GM21576 (cell line): ENCODE results near the gene AFG1L.
"Not testable (repeated sequence)": the region's sequence is repeated elsewhere in the genome, so short reads cannot be mapped to it uniquely, and the experiment has no call there.

ENCODE experiments used
- ATAC-seq: cut with Tn5 transposase; IDR thresholded peaks from one replicate; pipeline ENCODE4 v1.9.1; 2021; ENCODE audit warnings: mild to moderate bottlenecking, moderate library complexity; ENCODE audit not compliant: unreplicated experiment

The AFG1L gene

GRCh38 chr6:108449717-108450116 is 154.9 kb downstream of the AFG1L start:
- not testable (repeated sequence) for ATAC-seq

DNA sequence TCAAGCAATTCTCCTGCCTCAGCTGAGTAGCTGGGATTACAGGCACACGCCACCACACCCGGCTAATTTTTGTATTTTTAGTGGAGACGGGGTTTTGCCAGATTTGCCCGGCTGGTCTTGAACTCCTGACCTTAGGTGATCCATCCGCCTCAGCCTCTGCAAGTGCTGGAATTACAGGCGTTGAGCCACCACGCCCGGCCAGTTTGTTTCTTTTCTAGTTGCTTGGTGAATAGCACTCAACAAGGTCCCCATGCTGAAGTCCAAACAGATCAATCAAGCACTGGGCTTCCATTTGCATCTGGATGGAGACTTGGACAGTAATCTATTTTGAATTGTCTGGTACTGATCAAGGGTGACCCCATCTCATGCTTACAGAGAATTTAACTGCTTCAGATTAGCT is 157.0 kb downstream of the AFG1L start:
- no peak for ATAC-seq

- ATAC-seq = no peak
Measured at GRCh38 chr6:108452711-108453195, 157.9 kb downstream of the AFG1L start.

- no peak for ATAC-seq
Measured at GRCh38 chr6:108453601-108454185, 158.8 kb downstream of the AFG1L start.

- no peak for ATAC-seq
Measured at GRCh38 chr6:108454356-108454755, 159.5 kb downstream of the AFG1L start.

- ATAC-seq = no peak
Measured at GRCh38 chr6:108455688-108456087, 160.8 kb downstream of the AFG1L start.

- ATAC-seq = no peak
Measured at GRCh38 chr6:108463784-108464183, 168.9 kb downstream of the AFG1L start.

DNA sequence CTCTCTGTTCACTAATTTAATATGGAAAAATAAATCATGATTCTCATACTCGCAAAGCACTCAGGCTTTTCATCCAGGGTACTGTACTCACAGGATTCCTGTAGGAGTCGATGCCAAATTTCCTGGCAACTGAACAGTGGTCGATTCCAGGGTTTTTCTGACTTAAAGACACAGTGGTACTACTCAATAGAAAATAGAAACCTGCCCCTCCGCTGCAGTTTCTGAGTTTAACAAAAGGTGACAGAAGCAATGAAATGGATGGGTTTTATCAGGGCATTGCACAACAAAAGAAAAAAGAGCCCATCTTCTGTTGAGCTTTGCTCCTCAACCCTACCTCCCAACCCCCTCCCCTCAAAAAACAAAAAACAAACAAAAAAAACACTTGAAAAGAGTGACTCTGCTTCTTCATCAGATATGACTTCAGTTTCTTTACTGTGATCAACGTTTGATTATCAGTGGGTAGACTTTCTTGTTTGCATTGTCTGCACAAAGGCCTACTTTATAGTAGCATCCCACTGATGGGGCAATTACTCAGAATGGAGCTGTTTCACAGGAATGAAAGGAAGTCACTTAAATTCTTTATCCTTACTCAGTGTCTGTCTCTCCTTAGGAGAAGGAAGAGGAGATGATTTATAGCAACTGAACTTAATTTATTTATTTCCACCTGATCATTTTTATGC is 169.7 kb downstream of the AFG1L start:
- ATAC-seq = no peak

- no peak for ATAC-seq
Measured at GRCh38 chr6:108465098-108465495, 170.2 kb downstream of the AFG1L start.

- ATAC-seq = no peak
Measured at GRCh38 chr6:108468346-108468745, 173.5 kb downstream of the AFG1L start.

DNA sequence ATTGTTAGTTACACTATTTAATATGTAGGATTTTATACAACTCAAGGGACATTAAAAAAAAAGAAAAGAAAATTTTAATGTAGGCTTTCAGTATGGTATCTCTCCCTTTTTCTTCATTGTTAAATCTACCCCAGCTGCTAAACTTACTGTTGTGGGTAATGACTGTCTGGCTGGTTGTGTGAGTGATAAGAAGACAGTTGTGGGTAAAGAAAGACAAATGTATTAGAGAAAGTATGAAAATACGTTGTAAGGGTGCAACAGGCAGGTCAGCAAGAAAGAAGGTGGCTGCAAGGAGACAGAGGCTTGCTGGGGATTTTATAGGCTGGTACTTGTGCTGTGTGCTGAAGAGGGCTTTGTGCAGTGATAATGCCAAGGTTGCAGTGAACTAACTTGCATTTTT is 174.5 kb downstream of the AFG1L start:
- no peak for ATAC-seq

DNA sequence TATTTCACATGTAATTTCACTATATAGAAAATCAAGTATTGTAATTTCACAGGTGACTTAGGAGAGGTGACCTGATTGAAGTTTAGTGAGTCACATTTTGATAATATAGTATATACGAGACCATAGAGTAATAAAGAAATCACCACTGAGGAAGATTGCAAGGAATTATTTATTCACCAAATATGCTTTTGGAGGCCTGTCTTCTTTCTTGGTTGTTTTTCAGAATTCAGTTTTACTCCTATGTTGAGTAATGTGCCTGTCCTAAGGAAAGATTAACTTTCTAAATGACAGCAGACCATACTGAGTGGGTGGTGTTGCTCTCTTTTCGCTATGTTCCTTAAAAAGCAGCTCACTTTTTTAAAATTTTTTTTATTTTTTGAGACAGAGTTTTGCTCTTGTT is 178.3 kb downstream of the AFG1L start:
- no peak for ATAC-seq

GRCh38 chr6:108476376-108476775 is 181.5 kb downstream of the AFG1L start:
- ATAC-seq = no peak

GRCh38 chr6:108476847-108477430 is 182.1 kb downstream of the AFG1L start:
- no peak for ATAC-seq

DNA sequence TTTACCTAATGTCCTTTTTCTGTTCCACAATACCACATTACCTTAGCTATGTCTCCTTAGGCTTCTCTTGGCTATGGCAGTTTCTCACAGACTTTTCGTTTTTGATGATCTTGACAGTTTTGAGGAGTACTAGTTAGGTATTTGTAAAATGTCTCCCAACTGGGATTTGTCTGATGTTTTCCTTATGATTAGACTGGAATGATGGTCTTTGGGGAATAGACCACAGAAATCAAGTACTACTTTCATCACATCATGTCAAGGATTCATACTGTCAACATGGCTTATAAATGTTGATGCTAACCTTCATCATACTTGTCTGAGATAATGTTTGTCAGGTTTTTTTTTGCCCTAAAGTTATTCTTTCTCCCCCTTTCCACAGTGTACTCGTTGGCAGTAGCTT is 187.7 kb downstream of the AFG1L start:
- ATAC-seq = no peak

- no peak for ATAC-seq
Measured at GRCh38 chr6:108484016-108484415, 189.2 kb downstream of the AFG1L start.

DNA sequence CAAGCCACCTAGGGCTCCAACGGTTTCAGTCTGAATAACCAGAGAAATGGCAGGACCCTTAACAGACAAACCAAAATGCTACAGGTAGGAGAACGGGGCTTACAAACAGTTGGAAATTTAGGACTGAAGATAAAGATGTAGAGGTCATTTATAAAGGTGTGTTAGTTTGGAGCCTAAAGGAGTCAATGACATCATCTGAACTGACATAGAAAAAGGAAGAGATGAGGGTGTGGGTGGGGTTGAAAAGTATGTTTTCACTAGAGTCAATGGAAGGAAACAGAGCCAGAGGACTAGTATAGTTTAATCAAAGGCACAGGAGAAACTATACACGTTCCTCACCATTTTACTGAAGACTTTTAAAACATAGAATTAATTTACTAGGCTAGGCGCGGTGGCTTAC is 194.8 kb downstream of the AFG1L start:
- no peak for ATAC-seq

GRCh38 chr6:108492131-108492766 is 197.4 kb downstream of the AFG1L start:
- ATAC-seq = no peak

GRCh38 chr6:108494434-108494833 is 199.6 kb downstream of the AFG1L start:
- no peak for ATAC-seq

DNA sequence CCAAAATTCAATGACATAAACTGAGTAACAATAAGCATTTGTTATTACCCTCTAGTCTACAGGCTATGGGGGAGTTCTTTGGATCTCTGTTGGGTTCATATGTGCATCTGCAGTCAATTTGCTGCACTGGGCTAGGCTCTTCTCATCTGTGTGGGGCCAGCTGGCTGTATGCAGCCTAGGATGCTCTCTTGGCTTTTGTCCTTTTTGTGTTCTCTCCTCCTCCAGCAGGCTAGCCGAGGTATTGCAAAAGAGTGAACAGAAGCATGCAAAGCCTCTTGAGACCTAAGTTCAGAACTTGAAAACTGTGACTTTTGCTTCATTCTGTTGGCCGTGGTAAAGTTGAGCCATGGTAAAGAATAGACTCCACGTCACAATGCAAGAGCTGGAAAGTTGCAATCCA is 203.0 kb downstream of the AFG1L start:
- ATAC-seq = no peak

- no peak for ATAC-seq
Measured at GRCh38 chr6:108501559-108501958, 206.7 kb downstream of the AFG1L start.

DNA sequence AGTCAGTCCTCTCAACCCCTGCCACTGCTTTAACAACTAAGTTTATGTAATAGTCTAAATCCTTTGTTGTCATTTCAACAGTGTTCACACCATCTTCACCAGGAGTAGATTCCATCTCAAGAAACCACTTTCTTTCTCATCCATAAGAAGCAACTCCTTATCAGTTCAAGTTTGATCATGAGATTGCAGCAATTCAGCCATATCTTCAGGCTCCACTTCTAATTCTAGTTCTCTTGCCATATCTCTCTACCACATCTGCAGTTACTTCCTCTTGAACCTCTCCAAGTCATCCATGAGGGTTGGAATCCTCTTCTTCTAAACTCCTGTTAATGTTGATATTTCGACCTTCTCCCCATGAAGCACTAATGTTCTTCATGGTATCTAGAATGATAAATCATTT is 208.0 kb downstream of the AFG1L start:
- ATAC-seq = no peak
